HG03469 (cell line): ENCODE measurements around the gene CDC42EP5.
A peak's percentile ranks its signal among the peaks of the same experiment; 100 is the strongest.
"Not testable (repeated sequence)": the region's sequence is repeated elsewhere in the genome, so short reads cannot be mapped to it uniquely, and the experiment has no call there.

Experiments used
- ATAC-seq: cut with Tn5 transposase; IDR thresholded peaks from one replicate; pipeline ENCODE4 v1.9.1; 2021; ENCODE audit warnings: mild to moderate bottlenecking, moderate library complexity, moderate number of reproducible peaks; ENCODE audit not compliant: unreplicated experiment

CDC42EP5 gene

DNA sequence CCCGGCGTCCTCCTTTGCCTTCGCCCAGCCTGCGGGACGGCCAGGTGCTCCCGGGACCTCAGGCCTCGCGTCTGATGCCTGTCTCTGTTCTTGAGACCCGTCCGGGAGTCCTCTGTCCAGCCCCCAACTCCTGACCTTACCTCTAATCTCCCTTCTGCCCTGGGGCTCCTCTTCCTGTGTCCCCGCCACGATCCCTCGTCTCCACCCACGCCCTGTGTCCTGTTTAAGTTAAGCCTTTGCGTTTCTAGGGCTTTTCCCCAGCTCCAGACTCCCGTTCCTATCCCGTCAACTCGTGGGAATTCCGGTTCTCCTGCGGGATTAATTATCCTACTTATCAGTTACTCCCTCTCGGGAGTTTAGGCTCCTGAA, 23.4 kb downstream of the CDC42EP5 start:
- ATAC-seq, result no peak

GRCh38 chr19:54448774-54449700, 24.1 kb downstream of the CDC42EP5 start, which contains the start of gene LENG8:
TSS of gene LENG8 (plus strand) at chr19:54449199. CDS start at chr19:54451345, 2,146 bp downstream.
- ATAC-seq, result peak; percentile 59

GRCh38 chr19:54448040-54448773, 24.9 kb downstream of the CDC42EP5 start:
- ATAC-seq, result no peak

GRCh38 chr19:54446349-54446748, 26.7 kb downstream of the CDC42EP5 start:
- not testable (repeated sequence) for ATAC-seq

DNA sequence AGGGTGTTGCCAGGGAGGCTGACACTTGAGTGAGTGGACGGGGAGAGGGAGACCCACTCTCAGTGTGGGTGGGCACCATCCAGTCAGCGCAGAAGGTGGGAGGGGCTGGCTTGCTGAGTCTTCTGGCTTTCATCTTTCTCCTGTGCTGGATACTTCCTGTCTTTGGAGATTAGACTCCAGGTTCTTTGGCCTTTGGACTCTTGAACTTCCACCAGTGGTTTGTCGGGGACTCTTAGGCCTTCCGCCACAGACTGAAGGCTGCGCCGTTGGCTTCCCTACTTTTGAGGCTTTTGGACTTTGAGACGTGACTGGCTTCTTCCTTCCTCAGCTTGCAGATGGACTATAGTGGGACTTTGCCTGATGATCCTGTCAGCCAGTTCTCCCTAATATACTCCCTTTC, 28.4 kb downstream of the CDC42EP5 start:
- ATAC-seq, result no peak

- no peak for ATAC-seq
These were observed 32.5 kb downstream of the CDC42EP5 start for GRCh38 chr19:54440641-54441040.

GRCh38 chr19:54439174-54439851, 33.8 kb downstream of the CDC42EP5 start:
- ATAC-seq, result no peak

DNA sequence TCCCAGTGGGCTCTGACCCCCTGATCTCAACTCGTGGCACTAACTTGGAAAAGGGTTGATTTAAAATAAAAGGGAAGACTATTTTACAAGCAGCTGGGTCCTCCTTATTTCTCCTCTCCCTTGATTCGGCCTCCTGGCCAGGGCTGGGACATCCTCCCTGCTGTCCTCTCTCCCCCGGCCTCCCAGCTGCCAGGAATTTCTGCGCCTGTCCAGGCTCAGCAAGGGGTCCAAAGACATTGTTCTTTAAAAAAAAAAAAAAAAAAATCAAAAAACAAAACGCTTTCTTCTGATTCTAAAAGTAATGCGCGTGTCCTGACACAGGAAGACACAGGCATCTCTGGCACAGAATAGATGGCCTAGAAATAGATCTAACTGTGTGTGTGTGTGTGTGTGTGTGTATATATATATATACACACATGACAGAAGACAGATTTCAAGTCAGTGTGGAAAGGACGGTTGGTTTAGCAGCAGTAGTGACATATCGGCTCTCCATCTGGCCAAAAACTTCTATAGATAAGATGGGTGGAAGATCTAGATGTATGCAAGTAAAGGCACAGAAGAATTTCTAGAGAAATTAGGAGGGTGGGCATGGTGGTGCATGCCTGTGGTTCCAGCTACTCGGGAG, 36.4 kb downstream of the CDC42EP5 start:
- no peak for ATAC-seq

DNA sequence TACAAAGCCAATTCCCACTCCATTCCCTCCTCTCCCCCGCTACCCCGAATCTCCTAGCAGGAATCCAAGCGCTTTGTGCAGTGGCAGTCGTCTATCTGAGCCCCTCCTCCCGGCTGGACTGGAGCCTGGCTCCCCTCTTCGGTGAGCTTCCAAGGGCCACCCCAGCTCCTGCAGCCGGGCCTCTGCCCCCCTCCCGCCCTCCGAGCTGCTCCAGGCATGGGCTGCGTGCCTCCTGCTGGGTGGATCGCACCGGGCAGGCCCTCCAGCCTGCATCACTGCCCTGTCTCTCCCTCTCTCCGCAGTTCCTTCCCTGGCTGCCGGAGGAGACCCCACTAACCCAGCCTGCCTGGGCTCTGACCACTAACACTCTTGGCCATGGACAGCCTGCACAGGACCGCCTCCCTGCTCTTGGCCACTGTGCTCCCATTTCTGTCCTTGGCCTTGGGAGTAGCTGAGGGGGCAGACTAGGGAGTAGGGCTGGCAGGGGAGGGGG, 37.0 kb downstream of the CDC42EP5 start:
- ATAC-seq, result no peak

DNA sequence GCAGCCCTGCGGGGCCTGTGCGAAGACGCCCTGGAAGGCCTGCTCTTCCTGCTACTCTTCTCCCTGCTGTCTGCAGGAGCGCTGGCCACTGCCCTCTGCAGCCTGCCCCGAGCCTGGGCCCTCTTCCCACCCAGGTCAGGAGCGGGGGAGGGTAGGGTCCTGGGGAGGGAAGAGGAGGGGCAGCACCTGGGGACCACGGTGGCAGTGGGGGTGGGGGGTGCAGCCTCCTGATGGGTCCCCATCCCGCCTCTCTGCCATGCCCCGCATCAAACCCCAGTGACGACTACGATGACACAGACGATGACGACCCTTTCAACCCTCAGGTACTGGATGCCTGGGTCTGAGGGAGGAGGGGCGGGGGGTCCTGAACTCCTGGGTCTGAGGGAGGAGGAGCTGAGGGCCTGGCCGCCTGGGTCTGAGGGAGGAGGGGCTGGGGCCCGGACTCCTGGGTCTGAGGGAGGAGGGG, 37.5 kb downstream of the CDC42EP5 start:
- no peak for ATAC-seq

DNA sequence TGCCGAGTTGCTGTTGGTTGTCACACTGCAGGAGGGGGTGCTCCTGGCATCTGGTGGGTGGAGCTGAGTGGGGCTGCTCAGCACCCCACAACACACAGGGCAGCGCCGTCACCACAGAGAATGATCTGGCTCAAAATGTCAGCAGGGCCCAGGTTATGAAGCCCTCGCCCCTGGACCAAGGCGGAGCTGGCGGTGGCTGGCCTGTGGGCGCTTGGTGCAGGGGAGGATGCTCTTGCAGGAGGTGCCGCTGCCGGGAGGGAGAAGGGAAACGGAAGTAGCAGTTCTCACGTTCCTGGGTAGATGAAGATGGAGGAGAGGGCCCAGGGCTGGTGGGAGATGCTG, 38.3 kb downstream of the CDC42EP5 start:
- no peak for ATAC-seq

GRCh38 chr19:54434112-54434872, 38.8 kb downstream of the CDC42EP5 start:
- ATAC-seq, result no peak

- ATAC-seq, result no peak
These were observed 39.4 kb downstream of the CDC42EP5 start for GRCh38 chr19:54433697-54434096.

DNA sequence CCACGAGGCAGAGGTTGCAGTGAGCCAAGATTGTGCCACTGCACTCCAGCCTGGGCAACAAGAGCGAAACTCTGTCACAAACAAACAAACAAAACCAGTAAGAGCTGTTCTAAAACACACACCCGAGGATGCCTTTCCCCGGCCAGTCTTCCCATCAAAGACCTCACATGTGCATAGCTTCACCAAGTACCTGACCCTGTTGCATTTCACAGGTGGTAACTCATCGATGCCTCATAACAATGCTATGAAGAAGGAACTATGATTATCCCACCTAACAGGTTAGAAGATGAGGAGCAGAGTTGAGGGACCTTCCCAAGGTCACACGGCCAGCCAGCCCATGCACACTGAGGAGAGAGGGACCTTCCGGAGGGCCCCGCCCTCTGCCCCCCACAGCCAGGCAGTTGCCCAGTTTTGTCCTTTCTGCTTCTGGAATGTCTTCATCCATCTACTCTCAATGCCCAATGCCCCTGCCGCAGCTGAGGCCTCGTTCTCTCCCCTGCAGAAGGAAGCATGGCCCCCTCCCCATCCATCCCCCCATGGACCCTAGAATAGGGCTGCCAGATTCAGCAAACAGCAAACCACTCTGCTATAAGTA, 40.9 kb downstream of the CDC42EP5 start:
- ATAC-seq, result no peak

GRCh38 chr19:54431255-54431838, 41.7 kb downstream of the CDC42EP5 start:
- no peak for ATAC-seq

DNA sequence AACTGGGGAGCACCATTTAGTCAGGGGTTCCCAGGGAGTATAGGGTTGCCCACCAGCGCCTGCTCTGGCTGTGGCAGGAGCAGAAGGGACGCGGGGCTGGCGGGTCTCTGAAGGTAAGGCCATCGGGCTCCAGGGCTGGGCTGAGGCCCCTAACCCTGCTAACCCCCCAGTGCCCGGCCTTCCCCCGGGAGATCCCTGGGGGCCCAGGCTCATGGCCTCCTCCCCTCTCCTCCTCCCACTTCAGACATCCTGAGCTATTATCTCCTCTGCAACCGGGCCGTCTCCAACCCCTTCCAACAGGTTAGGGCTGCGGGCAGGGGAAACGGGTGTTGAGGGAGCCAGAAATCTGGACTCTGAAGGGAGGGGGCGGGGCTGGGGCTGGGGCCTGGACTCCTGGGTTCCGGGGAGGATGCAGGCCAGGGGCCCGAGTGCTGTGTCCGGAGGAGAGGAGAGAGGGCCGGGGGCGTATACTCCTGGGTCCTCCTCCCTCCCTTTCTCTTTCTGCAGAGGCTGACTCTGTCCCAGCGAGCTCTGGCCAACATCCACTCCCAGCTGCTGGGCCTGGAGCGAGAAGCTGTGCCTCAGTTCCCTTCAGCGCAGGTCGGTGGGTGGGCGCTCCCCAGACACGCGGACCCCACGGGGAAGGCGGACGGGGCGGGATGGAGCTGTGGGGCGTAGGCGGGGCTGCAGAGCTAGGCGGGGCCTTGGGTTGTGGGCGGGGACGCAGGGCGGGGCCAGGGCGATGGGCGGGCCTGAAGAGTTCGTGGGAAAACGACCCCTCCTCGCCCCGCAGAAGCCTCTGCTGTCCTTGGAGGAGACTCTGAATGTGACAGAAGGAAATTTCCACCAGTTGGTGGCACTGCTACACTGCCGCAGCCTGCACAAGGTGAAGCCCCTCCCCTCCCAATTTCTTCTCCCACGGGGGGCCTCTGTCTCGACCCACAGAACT, 42.5 kb downstream of the CDC42EP5 start:
- no peak for ATAC-seq

DNA sequence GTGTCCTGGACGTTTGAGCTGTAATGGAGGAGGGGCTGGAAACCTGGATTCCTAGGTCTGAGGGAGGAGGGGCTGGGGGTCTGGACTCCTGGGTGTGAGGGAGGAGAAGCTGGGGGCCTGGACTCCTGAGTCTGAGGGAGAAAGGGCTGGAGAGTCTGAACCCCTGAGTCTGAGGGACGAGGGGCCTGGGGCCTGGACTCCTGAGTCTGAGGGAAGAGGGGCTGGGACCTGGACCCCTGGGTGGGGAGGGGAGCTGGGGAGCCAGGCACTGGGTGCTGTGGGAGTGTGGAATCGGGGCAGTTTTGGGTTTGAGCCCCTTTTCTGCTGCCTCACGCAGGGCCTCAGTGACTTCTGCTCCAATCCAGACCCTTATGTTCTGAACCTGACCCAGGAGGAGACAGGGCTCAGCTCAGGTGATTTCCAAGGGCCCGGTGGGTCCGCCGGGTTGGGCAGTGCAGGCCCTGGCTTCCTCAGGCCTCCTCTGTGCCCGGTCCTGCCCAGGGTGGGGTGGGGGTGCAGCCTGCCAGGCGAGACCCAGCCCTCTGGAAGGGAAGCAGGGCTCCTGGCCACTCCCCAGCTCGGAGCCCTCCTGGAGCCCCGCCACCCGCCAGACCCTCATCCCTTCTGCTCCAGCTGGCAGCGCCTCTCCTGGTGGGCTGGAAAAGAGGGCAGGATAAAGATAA, 43.4 kb downstream of the CDC42EP5 start:
- no peak for ATAC-seq

DNA sequence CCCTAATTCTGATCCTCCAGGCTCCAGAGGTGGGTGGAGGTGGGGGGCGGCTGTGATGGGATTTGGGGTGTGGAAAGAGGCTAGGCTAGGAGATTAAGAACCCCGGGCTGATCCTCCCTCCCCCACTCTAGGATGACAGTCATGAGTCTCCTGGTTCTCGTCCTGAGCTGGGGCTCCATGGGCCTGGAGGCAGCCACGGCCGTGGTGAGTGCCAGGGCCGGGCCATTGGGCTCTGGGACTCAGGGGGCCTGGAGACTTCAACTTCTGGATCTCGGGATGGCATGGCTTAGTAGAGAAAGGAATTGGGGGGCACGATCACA, 44.0 kb downstream of the CDC42EP5 start:
- no peak for ATAC-seq
